A673 (cell line): ENCODE measurements around the gene DLK1.

Experiments used
- CTCF ChIP-seq: fragments of 300-800, 200-600 bp; sonication (generic); conservative IDR thresholded peaks from 2 replicates; pipeline ENCODE4 v1.5.1; 2017; ENCODE audit warnings: low read depth, mild to moderate bottlenecking, antibody characterized with exemption, low read length, moderate library complexity, mixed read lengths
- EZH2 ChIP-seq: fragments of 200-600 bp; sonication (generic); IDR thresholded peaks from 2 replicates; pipeline ENCODE4 v1.6.1; 2017; ENCODE audit warnings: borderline replicate concordance, low read depth, mild to moderate bottlenecking, mixed read lengths, antibody characterized with exemption, low read length; ENCODE audit not compliant: poor library complexity, severe bottlenecking

- TF ChIP-seq CTCF = no peak
- TF ChIP-seq EZH2 = no peak
Measured at GRCh38 chr14:100747021-100747586, 20.4 kb downstream of the DLK1 start.
